Transverse colon (tissue), 4 donors: ENCODE data around the gene IDH3B. TPM values are rescaled to one million over a fixed set of nuclear protein-coding genes. Genes with fewer than 3 reads are reported as not detected.

ENCODE experiments used
- DNase-seq: peaks from one replicate; pipeline ENCODE4 v3.0.0-alpha.2; 2019
- H3K27ac ChIP-seq, 4 donors: fragments of 200-600 bp; sonication (generic); 2 replicates each; pipeline ENCODE4 v1.5.1; 2016 to 2018; ENCODE audit warnings: inconsistent platforms in 4 of 4
- H3K27me3 ChIP-seq: fragments of 200-600 bp; sonication (generic); 2 replicates; pipeline ENCODE4 v1.5.1; 2017; ENCODE audit warnings: inconsistent platforms
- H3K36me3 ChIP-seq, 4 donors: fragments of 200-600 bp; sonication (generic); 2 replicates each; pipeline ENCODE4 v1.5.1; 2017 to 2019; ENCODE audit warnings: inconsistent platforms in 4 of 4
- H3K4me1 ChIP-seq, 4 donors: fragments of 200-600 bp; sonication (generic); 2 replicates each; pipeline ENCODE4 v1.5.1; 2017 to 2020; ENCODE audit warnings: inconsistent platforms in 4 of 4
- H3K4me3 ChIP-seq, 4 donors: fragments of 200-600 bp; sonication (generic); 1 replicate in 1 of 4; 2 replicates in 3 of 4; pipeline versions ENCODE4 v1.5.1 to v1.6.1; 2017 to 2019; ENCODE audit warnings: inconsistent platforms in 4 of 4
- H3K9me3 ChIP-seq, 2 donors: fragments of 200-600 bp; sonication (generic); 2 replicates each; pipeline ENCODE4 v1.5.1; 2017 to 2019; ENCODE audit warnings: inconsistent platforms in 2 of 2
- CTCF ChIP-seq, 5 experiments: fragments of 200-600 bp in 3 of 5; fragments of 450-650 bp in 2 of 5; sonication (generic) in 3 of 5; IDR thresholded peaks; 1 replicate in 2 of 5; 2 replicates in 3 of 5; pipeline ENCODE4 v1.5.1; 2016 to 2017; ENCODE audit warnings: antibody characterized with exemption in 5 of 5, inconsistent platforms in 3 of 5, mild to moderate bottlenecking in 2 of 5, moderate library complexity in 1 of 5
- EP300 ChIP-seq: sonication (generic); formaldehyde crosslinking; IDR thresholded peaks from one replicate; pipeline ENCODE4 v1.6.1; 2017; ENCODE audit warnings: antibody characterized with exemption, low read depth
- POLR2A ChIP-seq: fragments of 450-650 bp; IDR thresholded peaks from one replicate; pipeline ENCODE4 v1.6.1; 2016; ENCODE audit warnings: antibody characterized with exemption, mild to moderate bottlenecking, moderate library complexity
- POLR2AphosphoS5 ChIP-seq, 3 donors: sonication (generic); formaldehyde crosslinking; IDR thresholded peaks; one replicate each; pipeline ENCODE4 v1.6.1; 2016; ENCODE audit warnings: antibody characterized with exemption in 3 of 3
- WGBS, 2 donors: methylation state at CpG; one replicate each; pipeline ENCODE4 v1.1.5; 2018; ENCODE audit warnings: low coverage in 1 of 2; 5-methylcytosine and 5-hydroxymethylcytosine counted together
- in situ Hi-C, 4 donors: fragments of 200-750 bp; cut with MboI; loops; one replicate each; pipeline versions ENCODE4 v1.15.0 to v1.15.1; 2017; ENCODE audit warnings: low sequenced_read_pairs in 3 of 4, low pct_ligation_motif_present in 1 of 4, low pct_unique_long_range_greater_than_20kb in 1 of 4
- intact Hi-C: fragments of 100-400 bp; cut with DNase I; formaldehyde crosslinking; loops from one replicate; pipeline ENCODE4 v1.15.1; 2023; ENCODE audit warnings: low total_unique reads
- total RNA-seq, 4 donors: library from RNA; depleted of rRNA; stranded (reverse); fragments of >200 nt; gene quantifications; one replicate each; pipeline ENCODE4 v1.1.0, GENCODE V29; 2016

The IDH3B gene
- total RNA-seq, 4 donors from 2014 or later: 71.8 to 152 (median 106) TPM

- TF ChIP-seq POLR2A: no peak
- intact Hi-C loops (no loop called here), in situ Hi-C loops (no loop called here)
- no peak overlapping the region for H3K4me3 ChIP-seq
- 60% methylated on average over 12 of the region's 12 CpGs; no CpG with 5 or more reads in 1 of the 2 donors for WGBS, 2 donors
- no peak for DNase-seq
- H3K27me3 ChIP-seq: peaks cover 15% of the 10 kb centered on the region
- no peaks in the 10 kb centered on the region for H3K4me1 ChIP-seq
- H3K9me3 ChIP-seq: no peaks in the 10 kb centered on the region
- no peak overlapping the region for H3K27ac ChIP-seq
- H3K36me3 ChIP-seq: no peaks in the 10 kb centered on the region
Measured at GRCh38 chr20:2707353-2708072, 43.5 kb upstream of the IDH3B start.

GRCh38 chr20:2706688-2707352, 42.8 kb upstream of the IDH3B start:
- DNase-seq: no peak
- H3K27me3 ChIP-seq: peaks cover 15% of the 10 kb centered on the region
- intact Hi-C loops: no loop called here
- 17 to 60% methylated on average over 2 to 6 of the region's 6 CpGs for WGBS, 2 donors
- H3K4me3 ChIP-seq: no peak overlapping the region
- in situ Hi-C loops: no loop called here
- H3K9me3 ChIP-seq: no peaks in the 10 kb centered on the region
- no peak overlapping the region for H3K27ac ChIP-seq
- no peaks in the 10 kb centered on the region for H3K36me3 ChIP-seq
- TF ChIP-seq POLR2AphosphoS5 (IDR thresholded peaks at IDR 0.05): no peak
- no peaks in the 10 kb centered on the region for H3K4me1 ChIP-seq

- H3K27me3 ChIP-seq: peaks cover 19% of the 10 kb centered on the region
- TF ChIP-seq EP300 (no peak), POLR2A (no peak), CTCF (IDR thresholded peaks at IDR 0.05) (no peak), POLR2AphosphoS5 (IDR thresholded peaks at IDR 0.05) (no peak)
- no peaks in the 10 kb centered on the region for H3K36me3 ChIP-seq
- 85% methylated on average over 14 of the region's 14 CpGs; no CpG with 5 or more reads in 1 of the 2 donors for WGBS, 2 donors
- H3K4me1 ChIP-seq: no peaks in the 10 kb centered on the region
- in situ Hi-C loops: no loop called here
- intact Hi-C loops: no loop called here
- H3K4me3 ChIP-seq: no peak overlapping the region
- H3K9me3 ChIP-seq: no peaks in the 10 kb centered on the region
- H3K27ac ChIP-seq: no peak overlapping the region
- DNase-seq: no peak
Measured at GRCh38 chr20:2705931-2706645, 42.1 kb upstream of the IDH3B start.

GRCh38 chr20:2703716-2704475, 39.9 kb upstream of the IDH3B start:
- no peak for DNase-seq
- peaks cover 11% of the 10 kb centered on the region for H3K27me3 ChIP-seq
- H3K36me3 ChIP-seq: no peaks in the 10 kb centered on the region
- no peak for TF ChIP-seq POLR2A
- TF ChIP-seq EP300: no peak
- no peak for TF ChIP-seq POLR2AphosphoS5 (IDR thresholded peaks at IDR 0.05)
- no peak for TF ChIP-seq CTCF (IDR thresholded peaks at IDR 0.05)
- intact Hi-C loops: no loop called here
- 83% methylated on average over 5 to 8 of the region's 8 CpGs for WGBS, 2 donors
- no peaks in the 10 kb centered on the region for H3K9me3 ChIP-seq
- no peaks in the 10 kb centered on the region for H3K4me1 ChIP-seq
- H3K4me3 ChIP-seq: no peak overlapping the region
- in situ Hi-C loops: no loop called here
- no peak overlapping the region for H3K27ac ChIP-seq
